IMR-90 (cell line): ENCODE data around the gene SLX4IP. TPM values are rescaled to one million over a fixed set of nuclear protein-coding genes. Genes with fewer than 3 reads are reported as not detected.

Experiments
- ATAC-seq: fragments of 200-7000 bp; cut with Tn5 transposase; 2 replicates; pipeline ENCODE4 v1.9.1; 2020; ENCODE audit warnings: low read depth, mild to moderate bottlenecking, moderate library complexity
- BruUV-seq: library from RNA; stranded (reverse); fragments of 400-500 nt; replicated peaks from 2 replicates; lab custom pipeline; 2021; lab: Mats Ljungman, UMichigan
- CTCF ChIA-PET: fragments of 300-600 bp; formaldehyde crosslinking; extraction: SDS; loops from one replicate; lab custom pipeline; 2021; ENCODE audit warnings: antibody characterized with exemption; lab: Yijun Ruan, JAX
- POLR2A ChIA-PET: fragments of 300-600 bp; sonication (Branson Sonifier 250); formaldehyde crosslinking; loops from one replicate; lab custom pipeline; 2022; ENCODE audit warnings: antibody characterized with exemption; ENCODE audit not compliant: unreplicated experiment; lab: Charles Lee
- DNase-seq: peaks from one replicate; pipeline ENCODE4 v3.0.0; 2013
- H2AFZ ChIP-seq: replicated peaks from 2 replicates; pipeline ENCODE3; 2013; ENCODE audit warnings: low read length, mild to moderate bottlenecking; ENCODE audit not compliant: poor library complexity
- H2AK5ac ChIP-seq: 2 replicates; pipeline ENCODE4 v1.6.1; 2013; ENCODE audit warnings: low read depth, low read length, inconsistent platforms
- H2AK9ac ChIP-seq: replicated peaks from 2 replicates; pipeline ENCODE3; 2013; ENCODE audit warnings: mild to moderate bottlenecking, low read depth, low read length, moderate library complexity; ENCODE audit not compliant: poor library complexity
- H2BK120ac ChIP-seq: 2 replicates; pipeline ENCODE4 v1.6.1; 2013; ENCODE audit warnings: low read depth, low read length, inconsistent platforms
- H2BK15ac ChIP-seq: 3 replicates; pipeline ENCODE4 v1.6.1; 2013; ENCODE audit warnings: low read depth, low read length, inconsistent platforms
- H2BK20ac ChIP-seq: 2 replicates; pipeline ENCODE4 v1.6.1; 2013; ENCODE audit warnings: low read depth, mild to moderate bottlenecking, inconsistent platforms, low read length, moderate library complexity
- H2BK5ac ChIP-seq: 2 replicates; pipeline ENCODE4 v1.6.1; 2013; ENCODE audit warnings: mild to moderate bottlenecking, low read depth, low read length, inconsistent platforms; ENCODE audit not compliant: poor library complexity, severe bottlenecking
- H3K14ac ChIP-seq: replicated peaks from 2 replicates; pipeline ENCODE4 v1.6.1; 2013; ENCODE audit warnings: low read depth, low read length, inconsistent platforms
- H3K18ac ChIP-seq: 2 replicates; pipeline ENCODE4 v1.6.1; 2013; ENCODE audit warnings: low read depth, low read length, control low read depth
- H3K23ac ChIP-seq: 2 replicates; pipeline ENCODE4 v1.6.1; 2013; ENCODE audit warnings: low read depth, low read length, inconsistent platforms
- H3K27ac ChIP-seq: 2 replicates; pipeline ENCODE4 v1.5.1; 2013; ENCODE audit warnings: mild to moderate bottlenecking, control low read depth, low read length; ENCODE audit not compliant: insufficient read depth
- H3K27me3 ChIP-seq: 2 replicates; pipeline ENCODE4 v1.6.1; 2013; ENCODE audit warnings: low read length; ENCODE audit not compliant: control insufficient read depth, insufficient read depth
- H3K36me3 ChIP-seq: 2 replicates; pipeline ENCODE4 v1.6.1; 2013; ENCODE audit warnings: low read length, mixed read lengths; ENCODE audit not compliant: control insufficient read depth, insufficient read depth
- H3K4ac ChIP-seq: 2 replicates; pipeline ENCODE4 v1.6.1; 2013; ENCODE audit warnings: low read depth, low read length, inconsistent platforms
- H3K4me1 ChIP-seq: 2 replicates; pipeline ENCODE4 v1.6.1; 2013; ENCODE audit warnings: low read length, mixed read lengths; ENCODE audit not compliant: control insufficient read depth, insufficient read depth
- H3K4me2 ChIP-seq: 2 replicates; pipeline ENCODE4 v1.6.1; 2013; ENCODE audit warnings: low read depth, mild to moderate bottlenecking, control low read depth, low read length, moderate library complexity
- H3K4me3 ChIP-seq: 2 replicates; pipeline ENCODE4 v1.5.1; 2013; ENCODE audit warnings: low read depth, mild to moderate bottlenecking, control low read depth, low read length, moderate library complexity; ENCODE audit not compliant: insufficient read depth
- H3K56ac ChIP-seq: 2 replicates; pipeline ENCODE4 v1.6.1; 2013; ENCODE audit warnings: low read length, inconsistent platforms; ENCODE audit not compliant: insufficient read depth; ENCODE audit errors: extremely low read depth
- H3K79me1 ChIP-seq, 2 experiments: 2 replicates each; pipeline ENCODE4 v1.6.1; 2013; ENCODE audit warnings: low read length in 2 of 2, inconsistent platforms in 1 of 2, low read depth in 1 of 2
- H3K9ac ChIP-seq: 2 replicates; pipeline ENCODE4 v1.6.1; 2013; ENCODE audit warnings: low read depth, low read length, control low read depth
- H3K9me1 ChIP-seq: 2 replicates; pipeline ENCODE4 v1.6.1; 2013; ENCODE audit warnings: low read length, inconsistent platforms; ENCODE audit not compliant: insufficient read depth
- H3K9me3 ChIP-seq: 2 replicates; pipeline ENCODE4 v1.6.1; 2013; ENCODE audit warnings: low read length; ENCODE audit not compliant: control insufficient read depth, insufficient read depth
- H4K20me1 ChIP-seq: 2 replicates; pipeline ENCODE4 v1.6.1; 2013; ENCODE audit warnings: low read length, inconsistent platforms; ENCODE audit not compliant: insufficient read depth
- H4K5ac ChIP-seq: 2 replicates; pipeline ENCODE4 v1.6.1; 2013; ENCODE audit warnings: mild to moderate bottlenecking, low read depth, low read length, control low read depth
- H4K8ac ChIP-seq, 2 experiments: 2 replicates each; pipeline ENCODE4 v1.6.1; 2013; ENCODE audit warnings: low read depth in 2 of 2, low read length in 2 of 2, control low read depth in 1 of 2, inconsistent platforms in 1 of 2
- H4K91ac ChIP-seq: 2 replicates; pipeline ENCODE4 v1.6.1; 2013; ENCODE audit warnings: low read depth, low read length, inconsistent platforms; ENCODE audit not compliant: insufficient read depth
- MAFK ChIP-seq: IDR thresholded peaks from 2 replicates; pipeline ENCODE4 v1.6.1; 2012; ENCODE audit warnings: low read depth, low read length, improper control_type of control experiment
- SMC3 ChIP-seq: fragments of 150-350 bp; IDR thresholded peaks from 2 replicates; pipeline ENCODE4 v1.6.1; 2016; ENCODE audit warnings: low read depth, mild to moderate bottlenecking, antibody characterized with exemption, low read length, moderate library complexity
- dilution Hi-C: fragments of 300-500 bp; cut with HindIII; formaldehyde crosslinking; loops from one replicate; pipeline ENCODE4 v1.14.3; 2018; ENCODE audit warnings: low sequenced_read_pairs; ENCODE audit not compliant: unreplicated experiment
- in situ Hi-C: fragments of 300-500 bp; cut with MboI; formaldehyde crosslinking; loops from 3 replicates; pipeline ENCODE4 v1.14.3; 2019; ENCODE audit warnings: low sequenced_read_pairs, inconsistent platforms, mixed read lengths
- intact Hi-C: fragments of 100-400 bp; cut with micrococcal nuclease; formaldehyde crosslinking; loops from 2 replicates; pipeline ENCODE4 v1.10.0; 2022
- polyA plus RNA-seq, 3 experiments: library from polyadenylated mRNA; depleted of rRNA; stranded (reverse); fragments of >200 nt; gene quantifications; 2 replicates each; pipeline ENCODE4 v1.2.3, GENCODE V29; 2012; ENCODE audit warnings: low replicate concordance in 1 of 3
- total RNA-seq: library from RNA; depleted of rRNA; stranded (reverse); fragments of >200 nt; gene quantifications from 2 replicates; pipeline ENCODE4 v1.2.3, GENCODE V29; 2012

The SLX4IP gene
- total and polyA plus RNA-seq, 2 of the 4 experiments (the other 2 are of a cell fraction): 1.3 to 5.9 TPM

GRCh38 chr20:10584371-10584770, 149.3 kb downstream of the SLX4IP start:
- Histone ChIP-seq H2AK9ac (no peak overlapping the region), H3K9me1 (peaks cover 5% of the 10 kb centered on the region), H3K9ac (no peak overlapping the region), H2BK15ac (no peak overlapping the region; the same call in 2 of the 3 replicates), H3K4me2 (no peak overlapping the region), H3K27me3 (no peaks in the 10 kb centered on the region), H3K9me3 (no peaks in the 10 kb centered on the region), H3K4me1 (peaks cover 7% of the 10 kb centered on the region), H2BK20ac (no peak overlapping the region), H2BK5ac (no peak overlapping the region), H3K79me1 (peaks cover 0 to 4% of the 10 kb centered on the region in 2 experiments; a peak in 1 of 4 replicates), H4K8ac (no peak overlapping the region), H3K23ac (no peak overlapping the region), H3K27ac (no peak overlapping the region), H4K20me1 (no peaks in the 10 kb centered on the region), H3K4ac (no peak overlapping the region), H3K4me3 (no peak overlapping the region), H3K18ac (no peak overlapping the region), H4K91ac (no peak overlapping the region), H2AFZ (no peak overlapping the region), H2AK5ac (no peak overlapping the region), H3K14ac (no peak overlapping the region), H3K56ac (no peak overlapping the region), H3K36me3 (no peaks in the 10 kb centered on the region), H4K5ac (no peak overlapping the region), H2BK120ac (0 out of 2 replicates have a peak overlapping the region, but pooled peaks have one; percentile 16)
- intact Hi-C loops: no loop called here
- DNase-seq (no peak), ATAC-seq (peak; percentile 13; the same call in 1 of the 2 replicates)
- POLR2A ChIA-PET: no interaction called here
- dilution Hi-C loops: no loop called here
- no TSS peak for BruUV-seq
- CTCF ChIA-PET: no interaction called here
- TF ChIP-seq MAFK (no peak), SMC3 (no peak)
- in situ Hi-C loops: no loop called here
